Measurements from ENCODE around the gene TSC2. TPM values are rescaled to one million over a fixed set of nuclear protein-coding genes. Genes with fewer than 3 reads are reported as not detected.
"Not testable (repeated sequence)": the region's sequence is repeated elsewhere in the genome, so short reads cannot be mapped to it uniquely, and the experiment has no call there.

The TSC2 gene
- total RNA-seq, 1 donor from 2014 or later = 63.6 TPM

GRCh38 chr16:2009791-2010510 lies 37.8 kb upstream of the TSC2 start, which contains the start of gene ZNF598:
Gene ZNF598, minus strand, starts transcription at chr16:2009821.
- DNase-seq (ENCODE audit: low read depth) = peak; percentile 51

DNA sequence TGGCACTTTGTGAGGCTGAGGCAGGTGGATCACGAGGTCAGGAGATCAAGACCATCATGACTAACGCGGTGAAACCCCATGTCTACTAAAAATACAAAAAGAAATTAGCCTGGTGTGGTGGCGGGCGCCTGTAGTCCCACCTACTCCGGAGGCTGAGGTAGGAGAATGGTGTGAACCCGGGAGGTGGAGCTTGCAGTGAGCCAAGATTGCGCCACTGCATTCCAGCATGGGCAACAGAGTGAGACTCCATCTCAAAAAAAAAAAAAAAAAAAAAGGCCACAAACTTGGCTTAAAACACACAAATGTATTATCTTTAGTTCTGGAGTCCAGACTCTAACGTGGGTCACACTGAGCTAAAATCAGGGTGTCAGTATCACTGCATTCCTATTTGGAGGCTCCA lies 36.1 kb upstream of the TSC2 start:
- DNase-seq (ENCODE audit: low read depth) = not testable (repeated sequence)

DNA sequence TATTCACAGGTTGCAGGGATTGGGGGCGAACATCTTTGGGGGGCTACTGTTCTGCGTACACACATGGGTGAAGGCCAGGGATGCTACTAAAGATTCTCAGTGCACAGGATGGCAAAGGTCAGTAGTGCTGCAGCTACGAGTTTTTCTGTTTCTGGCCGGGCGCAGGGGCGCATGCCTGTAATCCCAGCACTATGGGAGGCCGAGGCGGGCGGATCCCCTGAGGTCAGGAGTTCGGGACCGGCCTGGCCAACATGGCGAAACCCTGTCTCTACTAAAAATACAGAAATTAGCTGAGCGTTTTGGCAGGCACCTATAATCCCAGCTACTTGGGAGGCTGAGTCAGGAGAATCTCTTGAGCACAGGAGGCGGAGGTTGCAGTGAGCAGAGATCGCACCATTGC lies 34.3 kb upstream of the TSC2 start:
- DNase-seq (ENCODE audit: low read depth) = no peak

DNA sequence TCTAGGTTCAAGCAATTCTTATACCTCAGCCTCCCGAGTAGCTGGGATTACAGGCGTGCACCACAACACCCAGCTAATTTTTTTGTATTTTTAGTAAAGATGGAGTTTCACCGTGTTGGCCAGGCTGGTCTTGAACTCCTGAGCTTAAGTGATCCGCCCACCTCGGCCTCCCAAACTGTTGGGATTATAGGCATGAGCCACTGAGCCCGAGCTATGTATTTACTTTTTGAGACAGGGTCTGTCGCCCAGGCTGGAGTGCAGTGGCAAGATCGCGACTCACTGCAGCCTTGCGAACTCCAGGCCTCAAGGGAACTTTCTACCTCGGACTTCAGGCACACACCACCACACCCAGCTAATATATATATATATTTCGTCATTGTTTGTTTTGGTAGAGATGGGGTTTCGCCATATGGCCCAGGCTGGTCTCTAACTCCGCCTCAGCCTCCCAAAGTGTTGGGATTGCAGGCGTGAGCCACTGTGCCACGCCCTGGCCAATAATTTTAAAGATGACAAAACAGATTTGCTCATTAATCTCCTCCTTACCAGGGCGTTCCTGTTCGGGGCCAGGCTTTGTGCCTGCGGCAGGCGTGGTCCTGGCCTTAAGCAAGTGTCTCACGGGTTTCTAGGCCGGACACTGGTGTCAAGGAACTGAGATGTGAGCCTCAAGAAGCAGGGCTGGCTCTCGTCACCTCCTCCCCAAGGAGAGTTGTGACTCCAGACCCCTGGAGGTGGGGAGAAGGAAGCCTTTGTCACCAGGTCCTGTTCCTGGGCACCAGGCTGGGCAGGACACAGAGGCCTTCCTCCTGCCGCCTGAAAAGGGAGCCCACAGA lies 32.5 kb upstream of the TSC2 start:
- DNase-seq (ENCODE audit: low read depth) = no peak

DNA sequence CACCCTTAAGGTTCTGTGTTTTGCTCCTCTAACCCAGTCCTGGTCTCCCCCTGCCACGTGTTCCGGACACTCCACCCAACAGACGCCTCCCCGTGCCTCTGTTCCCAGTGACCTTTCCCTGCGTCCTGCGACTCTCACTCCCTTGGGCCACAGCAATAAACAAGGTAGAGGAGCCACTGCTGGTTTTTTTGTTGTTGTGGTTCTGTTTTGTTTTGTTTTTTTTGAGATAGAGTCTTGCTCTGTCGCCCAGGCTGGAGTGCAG lies 31.9 kb upstream of the TSC2 start:
- DNase-seq (ENCODE audit: low read depth) = no peak

DNA sequence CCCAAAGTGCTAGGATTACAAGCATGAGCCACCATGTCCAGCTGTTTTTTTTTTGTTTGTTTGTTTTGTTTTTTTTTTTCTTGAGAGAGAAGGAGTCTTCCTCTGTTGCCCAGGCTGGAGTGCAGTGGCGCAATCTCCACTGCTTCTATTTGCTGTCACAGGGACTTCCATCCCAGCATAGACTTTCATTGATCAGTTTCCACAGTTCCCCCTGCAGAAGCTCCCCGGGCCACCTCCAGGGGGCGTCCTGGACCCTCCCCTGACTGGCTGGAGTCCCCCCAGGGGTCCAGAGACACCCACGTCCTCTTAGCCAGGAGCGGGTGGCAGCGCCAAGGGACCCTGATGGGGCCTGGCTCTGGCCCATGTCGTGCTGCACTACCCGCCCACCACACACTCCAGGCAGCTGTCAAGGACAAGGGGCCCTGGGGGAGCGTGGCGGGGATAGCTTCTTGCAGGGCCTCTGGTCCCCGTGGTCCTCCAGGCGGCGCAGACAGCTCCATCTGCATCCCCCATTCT lies 31.3 kb upstream of the TSC2 start:
- no peak for DNase-seq (ENCODE audit: low read depth)

DNA sequence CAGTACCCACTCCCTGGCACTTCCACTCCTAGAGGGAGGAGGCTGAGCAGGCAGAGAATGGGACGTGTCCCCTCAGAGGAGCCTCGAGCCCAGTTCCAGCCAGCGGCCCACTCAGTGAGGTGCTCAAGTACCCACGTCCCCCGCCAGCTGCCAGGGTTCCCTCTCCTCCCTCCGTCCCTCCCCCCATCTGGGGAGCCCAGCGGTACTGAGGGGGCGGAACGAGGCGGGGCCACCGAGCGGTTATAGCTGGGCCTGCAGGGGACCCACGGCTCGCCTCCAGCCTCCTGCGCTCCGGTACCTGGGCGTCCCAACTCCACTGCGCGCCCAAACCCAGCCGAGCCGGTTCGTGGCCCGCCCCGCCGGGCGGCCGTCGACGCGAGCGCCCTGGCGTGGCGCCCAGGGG lies 28.3 kb upstream of the TSC2 start, which contains the start of gene NPW:
TSS of gene NPW (plus strand) at position 268 of the 403 bp plus-strand sequence.
- no peak for DNase-seq (ENCODE audit: low read depth)

DNA sequence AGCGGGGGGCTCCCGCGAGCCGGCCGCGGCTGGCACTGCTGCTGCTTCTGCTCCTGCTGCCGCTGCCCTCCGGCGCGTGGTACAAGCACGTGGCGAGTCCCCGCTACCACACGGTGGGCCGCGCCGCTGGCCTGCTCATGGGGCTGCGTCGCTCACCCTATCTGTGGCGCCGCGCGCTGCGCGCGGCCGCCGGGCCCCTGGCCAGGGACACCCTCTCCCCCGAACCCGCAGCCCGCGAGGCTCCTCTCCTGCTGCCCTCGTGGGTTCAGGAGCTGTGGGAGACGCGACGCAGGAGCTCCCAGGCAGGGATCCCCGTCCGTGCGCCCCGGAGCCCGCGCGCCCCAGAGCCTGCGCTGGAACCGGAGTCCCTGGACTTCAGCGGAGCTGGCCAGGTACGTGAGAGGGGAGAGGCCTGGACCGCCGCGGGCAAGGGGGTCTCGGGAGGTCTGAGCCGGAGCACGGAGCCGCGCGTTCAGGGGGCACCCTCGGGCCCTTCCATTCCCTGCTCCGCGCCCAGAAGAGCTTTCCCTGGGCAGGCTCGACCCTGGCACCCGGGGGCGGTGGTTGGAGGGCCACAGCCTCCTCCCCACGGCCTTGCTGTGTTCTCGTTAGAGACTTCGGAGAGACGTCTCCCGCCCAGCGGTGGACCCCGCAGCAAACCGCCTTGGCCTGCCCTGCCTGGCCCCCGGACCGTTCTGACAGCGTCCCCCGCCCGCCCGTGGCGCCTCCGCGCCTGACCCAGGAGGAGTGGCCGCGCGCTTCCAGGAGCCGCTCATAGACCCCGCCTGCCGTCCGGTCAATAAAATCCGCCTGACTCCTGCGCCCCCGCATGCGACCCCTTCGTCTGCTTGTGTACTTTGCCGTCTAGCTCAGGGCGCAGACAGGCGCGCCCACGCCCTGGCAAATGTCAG lies 27.6 kb upstream of the TSC2 start:
- no peak for DNase-seq (ENCODE audit: low read depth)

- no peak for DNase-seq (ENCODE audit: low read depth)
Measured at GRCh38 chr16:2022723-2023091, 25.1 kb upstream of the TSC2 start.

DNA sequence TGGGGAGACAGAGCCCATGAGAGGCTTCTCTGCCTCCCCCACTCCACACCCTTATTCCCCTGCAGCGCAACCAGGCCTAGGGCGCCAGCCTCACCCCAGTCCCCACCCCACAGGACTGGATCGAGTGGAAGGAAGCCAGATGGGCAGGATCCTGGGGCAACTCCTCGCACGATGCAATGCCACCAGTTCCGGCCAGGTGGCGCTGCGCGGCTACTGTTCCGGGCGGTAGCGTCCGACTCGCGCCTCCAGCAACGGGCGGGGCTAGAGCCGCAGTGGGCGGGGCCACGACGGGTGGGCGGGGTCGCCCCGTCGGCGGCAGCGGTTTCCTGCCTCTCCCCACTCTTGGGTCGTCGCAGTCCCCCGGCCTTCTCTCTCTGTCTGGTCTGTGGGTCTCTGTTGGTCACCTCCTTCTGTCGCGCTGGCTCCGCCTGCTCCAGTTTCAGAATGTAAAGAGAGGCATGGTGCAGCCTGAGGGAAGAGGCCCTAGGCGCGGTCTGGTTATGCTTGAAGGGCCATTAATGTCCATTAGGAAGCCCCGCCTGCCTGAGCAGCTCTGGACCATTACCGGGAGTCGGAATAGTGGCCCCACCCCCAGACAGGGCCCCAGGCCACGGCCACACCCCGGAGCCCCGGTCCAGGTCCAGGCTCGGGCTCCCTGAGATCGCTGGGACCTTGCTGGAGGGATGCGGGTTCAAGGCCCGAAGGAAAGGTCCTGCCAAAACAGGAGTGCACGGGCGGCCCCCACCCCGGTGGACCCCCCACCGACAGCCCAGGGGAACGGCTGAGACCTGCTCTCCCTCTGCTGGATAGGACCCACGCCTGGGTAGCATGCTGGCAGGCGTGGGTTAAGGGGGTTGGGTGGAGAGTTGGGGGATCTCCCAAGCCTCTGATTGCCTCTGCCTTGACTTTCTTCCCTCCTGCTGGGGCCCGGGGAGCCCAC lies 24.4 kb upstream of the TSC2 start:
- peak; percentile 59 for DNase-seq (ENCODE audit: low read depth)

DNA sequence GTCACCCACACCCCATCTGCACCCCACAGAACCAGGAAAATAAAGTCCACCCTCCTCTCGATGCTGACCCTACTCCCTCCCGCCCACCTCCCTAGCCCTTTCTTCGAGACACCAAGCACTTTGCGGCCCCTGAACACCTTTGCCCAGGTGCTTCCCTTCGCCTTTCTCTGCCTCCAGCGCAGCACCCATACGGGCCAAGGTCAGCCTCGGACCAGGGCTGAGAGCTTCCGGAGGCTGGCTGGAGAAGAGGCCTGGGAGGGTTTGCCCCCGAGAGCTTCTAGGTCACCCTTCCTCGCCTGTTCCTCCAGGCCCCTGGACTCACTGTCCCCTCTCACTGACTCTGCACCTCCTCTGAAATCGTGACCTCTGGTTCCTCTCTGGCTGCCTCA lies 23.8 kb upstream of the TSC2 start:
- DNase-seq (ENCODE audit: low read depth) = no peak

GRCh38 chr16:2025251-2025650 lies 22.5 kb upstream of the TSC2 start:
- DNase-seq (ENCODE audit: low read depth) = no peak

GRCh38 chr16:2025878-2026460 lies 21.8 kb upstream of the TSC2 start:
- DNase-seq (ENCODE audit: low read depth) = no peak

GRCh38 chr16:2026461-2027023 lies 21.2 kb upstream of the TSC2 start, which contains the start of gene NHERF2:
Gene NHERF2, plus strand, starts transcription at chr16:2026902. Its CDS starts 104 bp downstream, at chr16:2027006.
- no peak for DNase-seq (ENCODE audit: low read depth)

DNA sequence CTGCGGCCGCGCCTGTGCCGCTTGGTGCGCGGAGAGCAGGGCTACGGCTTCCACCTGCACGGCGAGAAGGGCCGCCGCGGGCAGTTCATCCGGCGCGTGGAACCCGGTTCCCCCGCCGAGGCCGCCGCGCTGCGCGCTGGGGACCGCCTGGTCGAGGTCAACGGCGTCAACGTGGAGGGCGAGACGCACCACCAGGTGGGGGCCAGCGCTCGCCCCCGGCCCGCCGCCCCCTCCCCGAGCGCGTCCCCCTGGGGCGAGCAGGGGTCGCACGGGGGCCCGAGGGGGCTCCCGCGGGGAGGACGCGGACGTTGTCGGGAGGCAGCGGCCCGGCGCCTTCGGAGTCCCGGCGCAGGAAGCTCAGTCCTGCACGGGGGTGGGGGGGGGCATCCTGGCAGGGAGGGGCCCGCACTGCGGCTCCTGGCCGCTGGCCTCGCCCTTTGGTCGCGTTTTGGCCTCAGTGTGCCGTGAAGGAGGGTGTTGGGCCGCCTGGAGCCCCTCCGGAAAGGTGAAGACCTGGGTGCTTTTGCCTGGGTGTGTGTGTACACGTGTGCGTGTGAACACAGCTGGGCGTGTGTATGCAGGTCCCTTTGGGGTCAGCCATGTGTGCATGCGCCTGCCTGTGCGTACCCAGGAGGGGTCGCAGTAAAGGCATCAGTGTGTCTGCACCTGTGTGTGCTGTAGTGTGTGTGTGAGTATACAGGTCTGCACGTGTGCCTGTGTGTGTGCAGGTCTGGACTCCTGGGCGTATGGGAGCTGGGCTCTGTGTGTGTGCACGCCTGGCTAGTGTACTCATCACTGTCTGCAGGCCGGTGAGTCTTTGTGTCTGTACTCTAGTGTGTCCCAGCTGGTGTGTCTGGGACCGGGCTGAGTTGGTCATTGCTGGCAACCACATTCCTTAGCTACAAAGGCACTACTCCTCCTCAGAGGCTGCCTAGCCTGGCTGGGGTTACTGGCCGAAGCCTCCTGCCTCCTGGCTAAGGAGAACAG lies 20.5 kb upstream of the TSC2 start:
- no peak for DNase-seq (ENCODE audit: low read depth)

DNA sequence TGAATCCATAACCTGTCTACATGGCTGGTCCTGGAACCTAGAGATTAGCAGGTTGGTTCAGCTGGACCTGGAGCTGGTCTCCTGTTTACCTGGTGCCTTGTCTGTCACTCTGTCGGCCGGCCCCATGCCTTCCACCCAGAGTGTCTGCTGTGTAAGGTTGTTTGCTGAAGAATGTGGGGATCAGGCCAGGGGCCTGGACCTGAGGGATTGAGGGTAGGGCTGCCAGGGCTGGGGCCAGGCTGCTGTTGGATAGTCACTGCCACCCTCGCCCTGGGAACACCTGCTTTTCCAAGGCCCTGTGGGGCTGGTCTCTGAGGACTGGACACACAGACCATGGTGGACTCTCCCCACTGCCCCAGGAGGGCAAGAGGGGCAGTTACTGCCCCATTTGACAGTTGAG lies 19.6 kb upstream of the TSC2 start:
- DNase-seq (ENCODE audit: low read depth) = no peak

GRCh38 chr16:2028620-2029220 lies 19.1 kb upstream of the TSC2 start:
- no peak for DNase-seq (ENCODE audit: low read depth)

GRCh38 chr16:2029350-2029749 lies 18.4 kb upstream of the TSC2 start:
- no peak for DNase-seq (ENCODE audit: low read depth)

DNA sequence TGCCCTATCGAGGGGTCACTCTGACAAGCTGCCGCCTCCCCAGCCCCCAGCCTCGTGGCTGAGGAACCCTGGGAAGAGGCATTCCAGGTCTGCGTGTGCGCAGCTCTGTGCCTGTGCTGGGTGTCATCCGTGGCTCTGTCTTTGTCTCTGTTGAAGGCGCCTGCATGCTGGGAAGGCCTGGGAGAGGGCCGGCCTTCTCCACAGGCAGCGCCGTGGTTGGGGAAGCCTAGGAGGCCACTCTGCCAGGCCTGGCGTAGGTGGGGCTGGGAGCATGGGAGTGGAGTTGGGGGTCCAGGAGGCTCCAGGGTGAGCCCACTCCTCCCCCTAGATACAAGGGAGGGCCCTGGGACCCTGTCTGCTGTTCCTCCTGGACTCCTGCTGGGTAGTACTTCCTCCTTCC lies 17.7 kb upstream of the TSC2 start:
- DNase-seq (ENCODE audit: low read depth) = no peak
